Natural killer cell (primary cell): ENCODE results near the gene UQCC2. TPM values are rescaled to one million over a fixed set of nuclear protein-coding genes. Genes with fewer than 3 reads are reported as not detected.

Source experiments
- ATAC-seq, 3 donors: fragments of 150-1000 bp in 2 of 3; fragments of 200-7000 bp in 1 of 3; cut with Tn5 transposase; 1 replicate in 1 of 3; 2 replicates in 2 of 3; pipeline ENCODE4 v1.10.0; 2021; ENCODE audit warnings: mild to moderate bottlenecking in 2 of 3, moderate library complexity in 2 of 3
- DNase-seq, 2 donors: peaks; one replicate each; pipeline versions ENCODE4 v3.0.0 to v3.0.0-alpha.2; 2013 to 2021; ENCODE audit warnings: mixed read lengths in 1 of 2
- H3K27ac ChIP-seq: one replicate; pipeline ENCODE4 v1.5.1; 2013; ENCODE audit warnings: mild to moderate bottlenecking, low read length
- H3K27me3 ChIP-seq: one replicate; pipeline ENCODE4 v1.6.1; 2013; ENCODE audit warnings: low read length; ENCODE audit not compliant: control insufficient read depth, insufficient read depth
- H3K36me3 ChIP-seq: one replicate; pipeline ENCODE4 v1.6.1; 2013; ENCODE audit warnings: low read length; ENCODE audit not compliant: control insufficient read depth, insufficient read depth
- H3K4me1 ChIP-seq: one replicate; pipeline ENCODE4 v1.6.1; 2013; ENCODE audit warnings: low read length; ENCODE audit not compliant: control insufficient read depth, insufficient read depth
- H3K4me3 ChIP-seq: one replicate; pipeline ENCODE4 v1.5.1; 2013; ENCODE audit warnings: low read length
- H3K9me3 ChIP-seq: one replicate; pipeline ENCODE4 v1.6.1; 2013; ENCODE audit warnings: low read length; ENCODE audit not compliant: control insufficient read depth, insufficient read depth
- H3K27ac Mint-ChIP-seq, 2 donors: one replicate each; pipeline ENCODE4 v1.8.0; 2022; ENCODE audit warnings: mild to moderate bottlenecking in 2 of 2, mixed read lengths in 2 of 2, moderate library complexity in 1 of 2
- H3K27me3 Mint-ChIP-seq, 2 donors: one replicate each; pipeline ENCODE4 v1.8.0; 2022; ENCODE audit warnings: low read depth in 2 of 2, mixed read lengths in 2 of 2
- H3K36me3 Mint-ChIP-seq: one replicate; pipeline ENCODE4 v1.8.0; 2022; ENCODE audit warnings: mixed read lengths
- H3K4me1 Mint-ChIP-seq, 2 donors: one replicate each; pipeline ENCODE4 v1.8.0; 2022; ENCODE audit warnings: mixed read lengths in 2 of 2
- H3K4me3 Mint-ChIP-seq: one replicate; pipeline ENCODE4 v1.8.0; 2022; ENCODE audit warnings: mild to moderate bottlenecking, moderate library complexity, mixed read lengths
- H3K9me3 Mint-ChIP-seq, 2 donors: one replicate each; pipeline ENCODE4 v1.8.0; 2022; ENCODE audit warnings: mixed read lengths in 2 of 2
- CTCF ChIP-seq: fragments of 200-600 bp; IDR thresholded peaks from one replicate; pipeline ENCODE4 v1.8.0; 2022; ENCODE audit warnings: antibody characterized with exemption
- WGBS: methylation state at CpG from one replicate; pipeline ENCODE4 v1.1.7; 2013; ENCODE audit warnings: missing lambda C conversion rate; ENCODE audit not compliant: insufficient coverage; 5-methylcytosine and 5-hydroxymethylcytosine counted together
- intact Hi-C: fragments of 100-400 bp; cut with micrococcal nuclease; formaldehyde crosslinking; loops from one replicate; pipeline ENCODE4 v1.14.2; 2022
- total RNA-seq, 4 donors: library from RNA; stranded (reverse); fragments of 120-200 nt in 1 of 4; gene quantifications; one replicate each; pipeline versions ENCODE4 v1.2.3 to v1.2.4, GENCODE V29; 2013 to 2022

Gene UQCC2
- total RNA-seq, 3 donors from 2014 or later (not counting 1 experiment from before 2014, with no cell fraction given), result 15.8 to 19.6 (median 16.5) TPM

- no peaks in the 10 kb centered on the region for H3K9me3 Mint-ChIP-seq
Observed at GRCh38 chr6:33668328-33668727, 43.2 kb downstream of the UQCC2 start.

GRCh38 chr6:33667776-33668175 is 43.7 kb downstream of the UQCC2 start:
- intact Hi-C loops, result no loop called here
- H3K27ac Mint-ChIP-seq, result no peak overlapping the region

More at GRCh38 chr6:33668328-33668727, 43.2 kb downstream of the UQCC2 start:
- H3K27ac Mint-ChIP-seq, result no peak overlapping the region
- no peaks in the 10 kb centered on the region for H3K27me3 Mint-ChIP-seq
- intact Hi-C loops, result no loop called here
- no peaks in the 10 kb centered on the region for H3K36me3 Mint-ChIP-seq
- Histone ChIP-seq H3K36me3 (peaks cover 76% of the 10 kb centered on the region), H3K27ac (no peak overlapping the region), H3K4me3 (no peak overlapping the region), H3K4me1 (no peaks in the 10 kb centered on the region), H3K27me3 (no peaks in the 10 kb centered on the region), H3K9me3 (no peaks in the 10 kb centered on the region)
- no peak overlapping the region for H3K4me3 Mint-ChIP-seq
- WGBS, result 98% methylated on average over 7 of the region's 8 CpGs
- TF ChIP-seq CTCF, result no peak
- ATAC-seq (no peak), DNase-seq (no peak)
- no peaks in the 10 kb centered on the region for H3K4me1 Mint-ChIP-seq

GRCh38 chr6:33667072-33667471 is 44.4 kb downstream of the UQCC2 start:
- Histone ChIP-seq H3K27ac (no peak overlapping the region), H3K27me3 (no peaks in the 10 kb centered on the region), H3K4me3 (no peak overlapping the region), H3K9me3 (no peaks in the 10 kb centered on the region), H3K4me1 (no peaks in the 10 kb centered on the region), H3K36me3 (peaks cover 68% of the 10 kb centered on the region)
- no peaks in the 10 kb centered on the region for H3K4me1 Mint-ChIP-seq
- H3K27me3 Mint-ChIP-seq, result no peaks in the 10 kb centered on the region
- intact Hi-C loops, result no loop called here
- WGBS, result 98% methylated on average over 16 of the region's 16 CpGs
- H3K27ac Mint-ChIP-seq, result no peak overlapping the region
- no peak for ATAC-seq
- H3K9me3 Mint-ChIP-seq, result no peaks in the 10 kb centered on the region
- H3K4me3 Mint-ChIP-seq, result no peak overlapping the region
- no peak for TF ChIP-seq CTCF
- H3K36me3 Mint-ChIP-seq, result no peaks in the 10 kb centered on the region
- DNase-seq, result no peak

More at GRCh38 chr6:33667776-33668175, 43.7 kb downstream of the UQCC2 start:
- Mint-ChIP-seq H3K27me3 (no peaks in the 10 kb centered on the region), H3K4me3 (no peak overlapping the region), H3K4me1 (no peaks in the 10 kb centered on the region), H3K36me3 (no peaks in the 10 kb centered on the region), H3K9me3 (no peaks in the 10 kb centered on the region)
- Histone ChIP-seq H3K4me3 (no peak overlapping the region), H3K36me3 (peaks cover 72% of the 10 kb centered on the region), H3K4me1 (no peaks in the 10 kb centered on the region), H3K27me3 (no peaks in the 10 kb centered on the region), H3K9me3 (no peaks in the 10 kb centered on the region), H3K27ac (no peak overlapping the region)
- TF ChIP-seq CTCF, result no peak
- WGBS, result 98% methylated on average over 11 of the region's 11 CpGs
- ATAC-seq, result no peak
- no peak for DNase-seq

- H3K4me3 Mint-ChIP-seq, result no peak overlapping the region
- no peak overlapping the region for H3K27ac Mint-ChIP-seq
- no peak overlapping the region for H3K4me3 ChIP-seq
- intact Hi-C loops, result no loop called here
- DNase-seq (no peak), ATAC-seq (no peak)
- H3K27me3 Mint-ChIP-seq, result no peaks in the 10 kb centered on the region
- 95% methylated on average over 13 of the region's 13 CpGs for WGBS
- H3K36me3 ChIP-seq, result peaks cover 58% of the 10 kb centered on the region
- H3K27me3 ChIP-seq, result no peaks in the 10 kb centered on the region
- H3K9me3 ChIP-seq, result no peaks in the 10 kb centered on the region
- TF ChIP-seq CTCF, result no peak
- H3K36me3 Mint-ChIP-seq, result no peaks in the 10 kb centered on the region
- H3K27ac ChIP-seq, result no peak overlapping the region
- H3K4me1 Mint-ChIP-seq, result no peaks in the 10 kb centered on the region
- H3K9me3 Mint-ChIP-seq, result no peaks in the 10 kb centered on the region
- no peaks in the 10 kb centered on the region for H3K4me1 ChIP-seq
Observed at GRCh38 chr6:33665957-33666356, 45.5 kb downstream of the UQCC2 start.
